Measurements from ENCODE around the gene RGS12.

RGS12 gene

GRCh38 chr4:3284734-3285557 lies 7.9 kb upstream of the RGS12 start:
- no peak for DNase-seq

- DNase-seq, result peak; percentile 70
Measured at GRCh38 chr4:3285558-3286334, 7.1 kb upstream of the RGS12 start.

GRCh38 chr4:3286335-3287175 lies 6.3 kb upstream of the RGS12 start:
- DNase-seq, result no peak

- DNase-seq, result peak; percentile 21
Measured at GRCh38 chr4:3287271-3287971, 5.4 kb upstream of the RGS12 start.

GRCh38 chr4:3287972-3288570 lies 4.8 kb upstream of the RGS12 start:
- no peak for DNase-seq

- no peak for DNase-seq
Measured at GRCh38 chr4:3288571-3289094, 4.2 kb upstream of the RGS12 start.

GRCh38 chr4:3290476-3290875 lies 2.3 kb upstream of the RGS12 start:
- no peak for DNase-seq

- no peak for DNase-seq
Measured at GRCh38 chr4:3290889-3291321, 1.9 kb upstream of the RGS12 start.

GRCh38 chr4:3291411-3291968 lies 1.3 kb upstream of the RGS12 start:
- DNase-seq, result no peak

- peak; percentile 67 for DNase-seq
Measured at GRCh38 chr4:3291969-3292570, 751 bp upstream of the RGS12 start.

GRCh38 chr4:3293401-3294391 lies 875 bp downstream of the RGS12 start:
- peak; percentile 46 for DNase-seq

- peak; percentile 20 for DNase-seq
Measured at GRCh38 chr4:3294401-3295241, 1.8 kb downstream of the RGS12 start.

GRCh38 chr4:3295837-3296624 lies 3.2 kb downstream of the RGS12 start:
- DNase-seq, result no peak

GRCh38 chr4:3296651-3297050 lies 3.8 kb downstream of the RGS12 start:
- DNase-seq, result no peak

- no peak for DNase-seq
Measured at GRCh38 chr4:3297066-3297859, 4.4 kb downstream of the RGS12 start.

- DNase-seq, result peak; percentile 29
Measured at GRCh38 chr4:3299122-3299975, 6.5 kb downstream of the RGS12 start.

All from femur (tissue), 1 donor.